ENCODE measurements around the gene DLGAP3.
"Not testable (repeated sequence)": the region's sequence is repeated elsewhere in the genome, so short reads cannot be mapped to it uniquely, and the experiment has no call there.

DLGAP3 gene

GRCh38 chr1:34975338-34975737 is 45.9 kb upstream of the DLGAP3 start:
- TF ChIP-seq CTCF (IDR thresholded peaks at IDR 0.05; ENCODE audit: low read depth, low read length, missing control alignments), result no peak
- no peak overlapping the region for H3K4me3 ChIP-seq (replicated peaks; ENCODE audit: low read depth, low read length)
- DNase-seq (ENCODE audit: extremely low read depth, low read depth), result no peak

GRCh38 chr1:34974626-34975025 is 45.2 kb upstream of the DLGAP3 start:
- no peak for DNase-seq (ENCODE audit: extremely low read depth, low read depth)
- H3K4me3 ChIP-seq (replicated peaks; ENCODE audit: low read depth, low read length), result no peak overlapping the region
- TF ChIP-seq CTCF (IDR thresholded peaks at IDR 0.05; ENCODE audit: low read depth, low read length, missing control alignments), result no peak

DNA sequence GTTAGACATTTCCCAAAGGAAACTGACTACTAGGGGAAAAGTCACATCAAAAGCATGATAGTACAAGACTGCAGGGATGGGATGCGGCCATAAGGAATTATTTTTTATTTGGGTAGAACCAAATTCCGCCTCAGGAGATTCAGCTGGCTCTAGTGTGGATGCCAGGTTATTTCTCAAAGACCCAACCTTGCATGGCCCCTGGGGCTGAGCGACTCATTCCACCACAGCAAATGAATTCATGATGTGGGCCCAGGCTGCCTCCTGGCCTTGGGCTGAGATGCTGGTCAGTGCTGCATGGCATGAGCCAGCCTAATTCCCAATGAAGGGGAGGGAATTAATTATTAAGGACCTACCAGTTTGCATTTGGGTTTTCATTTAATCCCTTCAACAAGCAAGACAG is 43.9 kb upstream of the DLGAP3 start:
- no peak for TF ChIP-seq CTCF (IDR thresholded peaks at IDR 0.05; ENCODE audit: low read depth, low read length, missing control alignments)

DNA sequence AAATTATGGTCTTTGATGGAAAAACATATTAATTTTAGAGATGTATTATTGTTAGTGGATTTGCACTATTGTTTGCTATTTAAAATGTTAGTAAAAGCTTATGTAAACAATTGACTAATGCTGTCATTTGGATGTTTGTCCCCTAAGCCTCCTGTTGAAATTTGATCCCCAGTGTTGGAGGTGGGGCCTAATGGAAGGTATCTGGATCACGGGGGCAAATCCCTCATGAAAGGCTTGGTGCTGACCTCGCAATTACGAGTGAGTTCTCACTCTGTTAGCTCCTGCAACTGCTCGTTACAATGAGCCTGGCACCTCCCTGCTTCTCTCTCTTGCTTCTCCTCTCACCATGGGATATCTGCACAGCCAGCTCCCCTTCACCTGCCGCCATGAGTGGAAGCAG is 41.4 kb upstream of the DLGAP3 start:
- TF ChIP-seq CTCF (IDR thresholded peaks at IDR 0.05; ENCODE audit: low read depth, low read length, missing control alignments), result no peak
- H3K4me3 ChIP-seq (replicated peaks; ENCODE audit: low read depth, low read length), result no peak overlapping the region
- DNase-seq (ENCODE audit: extremely low read depth, low read depth), result no peak

More for the DNA sequence above, 43.9 kb upstream of the DLGAP3 start:
- no peak overlapping the region for H3K4me3 ChIP-seq (replicated peaks; ENCODE audit: low read depth, low read length)
- DNase-seq (ENCODE audit: extremely low read depth, low read depth), result no peak

- H3K4me3 ChIP-seq (replicated peaks; ENCODE audit: low read depth, low read length), result no peak overlapping the region
- no peak for TF ChIP-seq CTCF (IDR thresholded peaks at IDR 0.05; ENCODE audit: low read depth, low read length, missing control alignments)
- no peak for DNase-seq (ENCODE audit: extremely low read depth, low read depth)
These were observed 40.8 kb upstream of the DLGAP3 start for GRCh38 chr1:34970220-34970735.

GRCh38 chr1:34968297-34968696 is 38.8 kb upstream of the DLGAP3 start:
- not testable (repeated sequence) for H3K4me3 ChIP-seq (replicated peaks; ENCODE audit: low read depth, low read length); DNase-seq (ENCODE audit: extremely low read depth, low read depth)

- H3K4me3 ChIP-seq (replicated peaks; ENCODE audit: low read depth, low read length); DNase-seq (ENCODE audit: extremely low read depth, low read depth): not testable (repeated sequence)
These were observed 38.2 kb upstream of the DLGAP3 start for GRCh38 chr1:34967672-34968071.

- H3K4me3 ChIP-seq (replicated peaks; ENCODE audit: low read depth, low read length), result no peak overlapping the region
- no peak for TF ChIP-seq CTCF (IDR thresholded peaks at IDR 0.05; ENCODE audit: low read depth, low read length, missing control alignments)
- DNase-seq (ENCODE audit: extremely low read depth, low read depth), result no peak
These were observed 36.1 kb upstream of the DLGAP3 start for GRCh38 chr1:34965597-34965996.

All from HFF-Myc (cell line).